ENCODE measurements around the gene MRM3. TPM values are rescaled to one million over a fixed set of nuclear protein-coding genes. Genes with fewer than 3 reads are reported as not detected.

Gene MRM3, protein sequence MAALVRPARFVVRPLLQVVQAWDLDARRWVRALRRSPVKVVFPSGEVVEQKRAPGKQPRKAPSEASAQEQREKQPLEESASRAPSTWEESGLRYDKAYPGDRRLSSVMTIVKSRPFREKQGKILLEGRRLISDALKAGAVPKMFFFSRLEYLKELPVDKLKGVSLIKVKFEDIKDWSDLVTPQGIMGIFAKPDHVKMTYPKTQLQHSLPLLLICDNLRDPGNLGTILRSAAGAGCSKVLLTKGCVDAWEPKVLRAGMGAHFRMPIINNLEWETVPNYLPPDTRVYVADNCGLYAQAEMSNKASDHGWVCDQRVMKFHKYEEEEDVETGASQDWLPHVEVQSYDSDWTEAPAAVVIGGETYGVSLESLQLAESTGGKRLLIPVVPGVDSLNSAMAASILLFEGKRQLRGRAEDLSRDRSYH
- 10 to 100 TPM; 16.2 to 17.1 TPM for total RNA-seq

DNA sequence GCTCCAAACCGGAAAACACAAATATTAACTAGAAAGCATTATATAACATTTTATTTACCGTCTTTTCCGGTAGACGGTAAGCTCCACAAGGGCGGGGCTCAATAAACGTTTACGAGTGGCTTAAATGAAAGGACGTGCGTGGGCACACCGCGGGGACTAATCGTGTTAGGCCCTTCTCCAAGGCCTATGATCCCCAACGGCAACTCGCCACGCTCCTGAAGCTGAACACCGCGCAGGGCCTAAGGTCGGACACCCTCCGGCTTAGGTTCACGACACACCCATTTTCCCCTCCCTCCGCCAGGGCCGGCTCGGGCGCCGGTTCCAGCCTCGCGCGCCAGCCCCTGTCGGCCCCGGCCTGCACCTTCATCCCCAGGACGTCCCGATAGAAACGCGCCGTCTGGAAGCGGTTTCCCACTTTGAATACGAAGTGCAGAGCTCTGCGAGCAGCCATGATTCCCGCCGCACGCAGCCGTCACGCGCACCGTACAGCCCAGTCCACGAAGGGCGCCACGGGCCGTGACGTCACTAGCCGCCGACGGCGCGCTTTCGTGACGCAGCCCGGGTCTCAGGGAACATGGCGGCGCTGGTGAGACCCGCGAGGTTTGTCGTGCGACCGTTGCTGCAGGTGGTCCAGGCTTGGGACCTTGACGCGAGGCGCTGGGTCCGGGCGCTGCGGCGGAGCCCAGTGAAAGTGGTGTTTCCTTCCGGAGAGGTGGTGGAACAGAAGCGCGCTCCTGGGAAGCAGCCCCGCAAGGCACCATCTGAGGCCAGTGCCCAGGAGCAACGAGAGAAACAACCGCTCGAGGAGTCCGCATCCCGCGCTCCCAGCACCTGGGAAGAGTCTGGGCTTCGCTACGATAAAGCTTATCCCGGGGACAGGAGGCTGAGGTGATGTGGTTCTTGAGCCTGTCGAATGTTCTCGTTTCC lies at the start of gene MRM3, which contains the start of gene GLOD4:
Gene MRM3 (plus strand): TSS at position 549 of the 927 bp plus-strand sequence. CDS start 26 bp downstream, at position 575.
Gene GLOD4 (minus strand): TSS at position 476 of the 927 bp plus-strand sequence. CDS start 25 bp downstream, at position 451.

DNA sequence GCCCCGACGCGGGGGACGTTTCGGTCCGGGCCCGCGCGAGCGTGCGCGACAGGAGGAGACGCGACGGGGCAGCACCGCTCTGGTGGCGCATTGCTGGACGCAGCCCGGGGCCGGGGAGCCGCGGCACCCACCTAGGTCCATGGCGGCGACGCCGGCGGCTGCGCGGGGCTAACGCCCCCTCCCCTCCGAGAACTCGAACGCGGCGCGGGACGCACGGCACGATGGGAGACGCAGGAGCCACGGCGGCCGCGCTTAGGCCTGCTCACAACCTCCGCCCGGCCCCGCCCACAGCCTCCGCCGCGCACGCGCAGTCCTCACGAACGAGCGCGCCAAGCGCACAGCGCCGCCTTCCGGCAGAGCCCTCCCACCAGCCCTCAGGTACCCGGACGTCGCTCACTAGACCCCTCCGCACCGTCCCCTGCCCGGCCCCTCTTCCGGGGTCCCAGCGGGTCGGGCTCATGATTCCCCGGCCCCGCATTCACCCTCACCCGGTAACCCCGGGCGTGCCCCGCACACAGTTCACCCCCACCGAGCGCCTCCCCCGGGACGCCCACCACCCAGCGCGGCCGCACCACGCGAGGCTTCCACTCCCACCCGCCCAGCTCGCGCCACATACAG lies 30.0 kb upstream of the MRM3 start, which contains the start of gene GEMIN4:
Gene GEMIN4 (minus strand): TSS at position 263 of the 618 bp plus-strand sequence. CDS start 122 bp downstream, at position 141.

Other genes starting within 250 kb of the MRM3 start
- gene VPS53, start 67.5 kb upstream of the MRM3 start, total RNA-seq, result 10 to 100 TPM; 63.6 to 63.8 TPM
- gene TLCD3A, start 49.8 kb upstream of the MRM3 start, total RNA-seq, result 10 to 100 TPM in 1 of 2 experiments, 1 to 10 TPM in 1; 10.0 to 10.6 TPM
- 10 to 100 TPM; 25.8 to 28.8 TPM for gene GEMIN4, start 30.1 kb upstream of the MRM3 start, total RNA-seq
- 10 to 100 TPM; 60.0 to 67.4 TPM for gene GLOD4, start 73 bp upstream of the MRM3 start, total RNA-seq
- under 1 TPM; 0.28 to 0.36 TPM for gene NXN, start 197.4 kb downstream of the MRM3 start, total RNA-seq
- gene TIMM22, start 214.8 kb downstream of the MRM3 start, total RNA-seq, result 1 to 10 TPM; 8.1 to 9.2 TPM